ENCODE results near the gene TCAIM. TPM values are rescaled to one million over a fixed set of nuclear protein-coding genes. Genes with fewer than 3 reads are reported as not detected.

Gene TCAIM, protein sequence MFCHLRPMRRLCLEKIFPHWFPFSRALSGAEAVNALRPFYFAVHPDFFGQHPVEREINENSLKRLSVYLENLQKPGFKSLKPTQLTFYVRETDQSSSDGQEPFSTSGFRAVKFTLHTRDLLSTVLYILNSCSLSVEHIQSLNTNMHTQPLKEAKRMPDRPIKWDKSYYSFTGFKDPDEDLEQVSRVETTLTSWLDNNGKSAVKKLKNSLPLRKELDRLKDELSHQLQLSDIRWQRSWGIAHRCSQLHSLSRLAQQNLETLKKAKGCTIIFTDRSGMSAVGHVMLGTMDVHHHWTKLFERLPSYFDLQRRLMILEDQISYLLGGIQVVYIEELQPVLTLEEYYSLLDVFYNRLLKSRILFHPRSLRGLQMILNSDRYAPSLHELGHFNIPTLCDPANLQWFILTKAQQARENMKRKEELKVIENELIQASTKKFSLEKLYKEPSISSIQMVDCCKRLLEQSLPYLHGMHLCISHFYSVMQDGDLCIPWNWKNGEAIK
- 18.1 and 22.9 TPM in 2 replicates for total RNA-seq

GRCh38 chr3:44338010-44338827, at the start of gene TCAIM:
Gene TCAIM (plus strand): TSS chr3:44338766. CDS start chr3:44354783, 16,017 bp downstream.

Other genes starting within 250 kb of the TCAIM start
- not detected in 2 replicates for gene TOPAZ1, start 96.9 kb upstream of the TCAIM start, total RNA-seq
- 5.5 and 7.4 TPM in 2 replicates for gene ZNF445, start 138.9 kb downstream of the TCAIM start, total RNA-seq
- gene ZKSCAN7, start 216.4 kb downstream of the TCAIM start, total RNA-seq, result 7.8 and 9.4 TPM in 2 replicates
- 2.1 and 2.6 TPM in 2 replicates for gene ZNF660, start 246.2 kb downstream of the TCAIM start, total RNA-seq

Measured in smooth muscle cell of bladder (primary cell).